ENCODE measurements around the gene SLC22A5.
"Not testable (repeated sequence)": the region's sequence is repeated elsewhere in the genome, so short reads cannot be mapped to it uniquely, and the experiment has no call there.

SLC22A5 gene

DNA sequence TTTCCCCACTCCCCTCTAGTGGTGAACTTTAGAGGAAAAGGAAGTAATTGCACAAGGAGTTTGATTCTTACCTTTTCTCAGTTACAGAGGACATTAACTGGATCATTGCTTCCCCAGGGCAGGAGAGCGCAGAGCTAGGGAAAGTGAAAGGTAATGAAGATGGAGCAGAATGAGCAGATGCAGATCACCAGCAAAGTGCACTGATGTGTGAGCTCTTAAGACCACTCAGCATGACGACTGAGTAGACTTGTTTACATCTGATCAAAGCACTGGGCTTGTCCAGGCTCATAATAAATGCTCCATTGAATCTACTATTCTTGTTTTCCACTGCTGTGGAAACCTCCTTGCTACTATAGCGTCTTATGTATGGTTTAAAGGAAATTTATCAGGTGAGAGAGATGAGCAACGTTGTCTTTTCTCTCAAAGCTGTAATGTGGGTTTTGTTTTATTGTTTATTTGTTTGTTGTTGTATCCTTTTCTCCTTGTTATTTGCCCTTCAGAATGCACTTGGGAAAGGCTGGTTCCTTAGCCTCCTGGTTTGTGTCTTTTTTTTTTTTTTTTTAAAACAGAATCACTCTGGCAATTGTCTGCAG, 25.3 kb downstream of the SLC22A5 start:
- Histone ChIP-seq H3K27ac (no peak overlapping the region), H3K36me3 (replicated peaks) (no peaks in the 10 kb centered on the region), H3K4me3 (ENCODE audit: low read depth, low read length) (no peak overlapping the region), H3K27me3 (replicated peaks) (no peaks in the 10 kb centered on the region)
- in situ Hi-C loops (cut with HindIII; ENCODE audit: low pct_ligation_motif_present, low sequenced_read_pairs), result no loop called here
- no peak for DNase-seq
- TF ChIP-seq, protein P1, sequence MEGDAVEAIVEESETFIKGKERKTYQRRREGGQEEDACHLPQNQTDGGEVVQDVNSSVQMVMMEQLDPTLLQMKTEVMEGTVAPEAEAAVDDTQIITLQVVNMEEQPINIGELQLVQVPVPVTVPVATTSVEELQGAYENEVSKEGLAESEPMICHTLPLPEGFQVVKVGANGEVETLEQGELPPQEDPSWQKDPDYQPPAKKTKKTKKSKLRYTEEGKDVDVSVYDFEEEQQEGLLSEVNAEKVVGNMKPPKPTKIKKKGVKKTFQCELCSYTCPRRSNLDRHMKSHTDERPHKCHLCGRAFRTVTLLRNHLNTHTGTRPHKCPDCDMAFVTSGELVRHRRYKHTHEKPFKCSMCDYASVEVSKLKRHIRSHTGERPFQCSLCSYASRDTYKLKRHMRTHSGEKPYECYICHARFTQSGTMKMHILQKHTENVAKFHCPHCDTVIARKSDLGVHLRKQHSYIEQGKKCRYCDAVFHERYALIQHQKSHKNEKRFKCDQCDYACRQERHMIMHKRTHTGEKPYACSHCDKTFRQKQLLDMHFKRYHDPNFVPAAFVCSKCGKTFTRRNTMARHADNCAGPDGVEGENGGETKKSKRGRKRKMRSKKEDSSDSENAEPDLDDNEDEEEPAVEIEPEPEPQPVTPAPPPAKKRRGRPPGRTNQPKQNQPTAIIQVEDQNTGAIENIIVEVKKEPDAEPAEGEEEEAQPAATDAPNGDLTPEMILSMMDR (IDR thresholded peaks at IDR 0.05; ENCODE audit: low read depth, low read length, missing control alignments), result no peak

DNA sequence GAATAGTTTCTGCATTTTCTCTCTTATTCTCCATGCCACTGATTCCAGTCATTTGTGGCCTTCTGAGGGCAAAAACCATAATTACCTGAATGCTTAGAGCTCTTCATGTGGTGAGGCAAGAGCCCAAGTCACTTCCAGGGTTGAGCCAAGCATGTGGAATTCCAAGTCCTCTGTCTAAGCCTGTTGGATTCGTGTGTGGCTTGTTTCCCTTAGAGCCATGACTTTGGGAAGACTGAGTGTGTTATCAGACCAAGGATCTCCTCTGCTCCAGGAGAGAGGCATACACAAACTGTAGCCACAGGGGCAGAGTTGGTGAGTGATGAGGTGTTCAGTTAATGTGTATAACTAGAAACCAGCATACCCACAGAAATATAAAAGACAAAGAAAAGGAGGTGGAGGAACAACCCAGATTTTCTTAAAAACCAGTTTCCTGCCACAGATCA, 27.1 kb downstream of the SLC22A5 start:
- no peak overlapping the region for H3K4me3 ChIP-seq (ENCODE audit: low read depth, low read length)
- DNase-seq, result no peak
- H3K27me3 ChIP-seq (replicated peaks), result no peaks in the 10 kb centered on the region
- no peak overlapping the region for H3K27ac ChIP-seq
- no peaks in the 10 kb centered on the region for H3K36me3 ChIP-seq (replicated peaks)
- in situ Hi-C loops (cut with HindIII; ENCODE audit: low pct_ligation_motif_present, low sequenced_read_pairs), result no loop called here
- TF ChIP-seq, protein P1 (IDR thresholded peaks at IDR 0.05; ENCODE audit: low read depth, low read length, missing control alignments), result no peak

DNA sequence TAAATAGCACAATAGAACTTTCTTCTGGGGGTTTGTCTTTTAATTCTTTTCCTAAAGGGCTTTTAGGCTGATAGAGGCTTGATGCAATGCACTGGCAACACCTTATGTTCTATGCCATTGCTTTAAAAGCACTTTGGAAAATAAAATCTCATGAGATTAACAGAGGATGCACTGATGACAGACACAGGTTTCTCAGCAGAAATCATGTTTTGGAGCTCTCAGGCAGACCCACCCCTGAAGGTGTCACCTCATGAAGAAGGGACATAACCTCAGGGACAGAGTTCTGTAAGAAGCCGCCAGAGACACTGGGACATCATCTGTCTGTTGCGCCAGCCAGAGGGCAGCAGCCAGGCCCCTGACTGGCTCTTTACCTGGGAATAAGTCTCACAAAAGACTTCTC, 27.7 kb downstream of the SLC22A5 start:
- H3K27ac ChIP-seq, result no peak overlapping the region
- TF ChIP-seq, protein P1 (IDR thresholded peaks at IDR 0.05; ENCODE audit: low read depth, low read length, missing control alignments), result no peak
- in situ Hi-C loops (cut with HindIII; ENCODE audit: low pct_ligation_motif_present, low sequenced_read_pairs), result no loop called here
- DNase-seq, result no peak
- H3K27me3 ChIP-seq (replicated peaks), result no peaks in the 10 kb centered on the region
- no peak overlapping the region for H3K4me3 ChIP-seq (ENCODE audit: low read depth, low read length)
- H3K36me3 ChIP-seq (replicated peaks), result no peaks in the 10 kb centered on the region

DNA sequence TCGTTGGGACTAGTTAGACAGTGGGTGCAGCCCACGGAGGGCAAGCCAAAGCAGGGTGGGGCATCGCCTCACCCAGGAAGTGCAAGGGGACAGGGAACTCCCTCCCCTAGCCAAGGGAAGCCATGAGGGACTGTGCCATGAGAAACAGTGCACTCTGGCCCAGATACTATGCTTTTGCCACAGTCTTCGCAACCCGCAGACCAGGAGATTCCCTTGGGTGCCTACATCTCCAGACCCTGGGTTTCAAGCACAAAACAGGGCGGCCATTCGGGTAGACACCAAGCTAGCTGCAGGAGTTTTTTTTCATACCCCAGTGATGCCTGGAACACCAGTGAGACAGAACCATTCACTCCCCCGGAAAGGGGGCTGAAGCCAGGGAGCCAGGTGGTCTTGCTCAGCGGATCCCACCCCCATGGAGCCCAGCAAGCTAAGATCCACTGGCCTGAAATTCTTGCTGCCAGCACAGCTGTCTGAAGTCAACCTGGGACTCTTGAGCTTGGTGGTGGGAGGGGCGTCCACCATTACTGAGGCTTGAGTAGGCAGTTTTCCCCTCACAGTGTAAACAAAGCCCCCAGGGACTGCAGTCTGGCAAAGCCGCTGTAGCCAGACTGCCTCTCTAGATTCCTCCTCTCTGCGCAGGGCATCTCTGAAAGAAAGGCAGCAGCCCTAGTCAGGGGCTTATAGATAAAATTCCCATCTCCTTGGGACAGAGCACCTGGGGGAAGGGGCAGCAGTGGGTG, 28.6 kb downstream of the SLC22A5 start:
- H3K36me3 ChIP-seq (replicated peaks); H3K4me3 ChIP-seq (ENCODE audit: low read depth, low read length); DNase-seq; H3K27ac ChIP-seq; H3K27me3 ChIP-seq (replicated peaks); in situ Hi-C loops (cut with HindIII; ENCODE audit: low pct_ligation_motif_present, low sequenced_read_pairs): not testable (repeated sequence)

DNA sequence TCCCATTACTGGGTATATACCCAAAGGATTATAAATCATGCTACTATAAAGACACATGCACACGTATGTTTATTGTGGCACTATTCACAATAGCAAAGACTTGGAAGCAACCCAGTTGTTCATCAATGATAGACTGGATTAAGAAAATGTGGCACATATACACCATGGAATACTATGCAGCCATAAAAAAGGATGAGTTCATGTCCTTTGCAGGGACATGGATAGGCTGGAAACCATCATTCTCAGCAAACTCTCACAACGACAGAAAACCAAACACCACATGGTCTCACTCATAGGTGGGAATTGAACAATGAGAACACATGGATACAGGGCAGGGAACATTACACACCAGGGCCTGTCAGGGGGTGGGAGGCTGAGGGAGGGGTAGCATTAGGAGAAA, 34.5 kb downstream of the SLC22A5 start:
- in situ Hi-C loops (cut with HindIII; ENCODE audit: low pct_ligation_motif_present, low sequenced_read_pairs); DNase-seq; H3K27ac ChIP-seq; H3K27me3 ChIP-seq (replicated peaks); H3K4me3 ChIP-seq (ENCODE audit: low read depth, low read length); H3K36me3 ChIP-seq (replicated peaks): not testable (repeated sequence)

DNA sequence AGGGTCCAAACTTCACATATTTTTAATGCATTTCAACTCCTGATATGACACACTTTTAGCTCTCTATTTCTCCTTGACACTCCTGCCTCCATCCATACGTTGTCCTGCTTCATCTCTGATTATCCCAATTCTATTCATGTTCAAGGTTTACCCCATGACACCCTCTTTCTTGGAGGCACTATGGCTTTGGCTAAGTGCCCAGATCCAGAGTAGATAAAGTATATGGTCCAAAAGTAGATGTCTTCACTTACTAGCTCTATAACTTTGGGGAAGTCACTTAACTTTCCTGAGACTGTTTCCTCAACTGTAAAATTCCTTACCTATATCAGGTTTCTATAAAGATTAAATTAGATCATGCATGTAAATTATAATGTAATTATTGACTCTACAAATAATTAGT, 36.1 kb downstream of the SLC22A5 start:
- H3K27ac ChIP-seq, result no peak overlapping the region
- H3K4me3 ChIP-seq (ENCODE audit: low read depth, low read length), result no peak overlapping the region
- in situ Hi-C loops (cut with HindIII; ENCODE audit: low pct_ligation_motif_present, low sequenced_read_pairs), result no loop called here
- TF ChIP-seq, protein P1 (IDR thresholded peaks at IDR 0.05; ENCODE audit: low read depth, low read length, missing control alignments), result no peak
- DNase-seq, result no peak
- no peaks in the 10 kb centered on the region for H3K27me3 ChIP-seq (replicated peaks)
- no peaks in the 10 kb centered on the region for H3K36me3 ChIP-seq (replicated peaks)

Measured in brain microvascular endothelial cell (primary cell).